NCI-H146 treated with DMSO at 0.1 percent for 48 hours (cell line): Measurements from ENCODE around the gene SHISAL2B.
A peak's percentile ranks its signal among the peaks of the same experiment; 100 is the strongest.
"Not testable (repeated sequence)": the region's sequence is repeated elsewhere in the genome, so short reads cannot be mapped to it uniquely, and the experiment has no call there.

ENCODE experiments used
- DNase-seq: peaks from one replicate; lab custom pipeline; 2025; ENCODE audit not compliant: unreplicated experiment; lab: John Stamatoyannopoulos, UW

SHISAL2B gene

GRCh38 chr5:64690417-64691151 lies at the start of gene SHISAL2B:
Gene SHISAL2B (plus strand): TSS chr5:64690503. CDS start chr5:64690624, 121 bp downstream.
- DNase-seq, result peak; percentile 75

- no peak for DNase-seq
These were observed 45.5 kb upstream of the SHISAL2B start for GRCh38 chr5:64644831-64645230.

- peak; percentile 52 for DNase-seq
These were observed 44.1 kb upstream of the SHISAL2B start for GRCh38 chr5:64646169-64646568.

DNA sequence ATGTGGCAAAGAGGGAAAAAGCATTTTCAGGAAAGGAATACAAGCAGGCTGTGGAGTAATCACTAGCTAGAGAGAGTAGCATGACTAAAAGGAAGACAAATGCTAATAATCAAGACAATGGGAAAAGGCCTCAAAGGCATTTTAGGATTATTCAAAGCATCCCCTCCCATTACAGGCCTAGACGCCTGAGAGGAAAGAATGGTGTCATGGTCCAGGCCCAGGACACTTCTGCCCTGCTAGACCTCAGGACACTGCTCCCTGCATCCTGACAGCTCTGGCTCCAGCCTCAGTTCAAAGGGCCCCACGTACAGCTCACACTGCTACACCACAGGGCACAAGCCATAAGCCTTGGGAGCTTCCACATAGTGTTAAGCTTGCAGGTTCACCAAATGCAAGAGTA lies 40.8 kb upstream of the SHISAL2B start:
- DNase-seq, result no peak

DNA sequence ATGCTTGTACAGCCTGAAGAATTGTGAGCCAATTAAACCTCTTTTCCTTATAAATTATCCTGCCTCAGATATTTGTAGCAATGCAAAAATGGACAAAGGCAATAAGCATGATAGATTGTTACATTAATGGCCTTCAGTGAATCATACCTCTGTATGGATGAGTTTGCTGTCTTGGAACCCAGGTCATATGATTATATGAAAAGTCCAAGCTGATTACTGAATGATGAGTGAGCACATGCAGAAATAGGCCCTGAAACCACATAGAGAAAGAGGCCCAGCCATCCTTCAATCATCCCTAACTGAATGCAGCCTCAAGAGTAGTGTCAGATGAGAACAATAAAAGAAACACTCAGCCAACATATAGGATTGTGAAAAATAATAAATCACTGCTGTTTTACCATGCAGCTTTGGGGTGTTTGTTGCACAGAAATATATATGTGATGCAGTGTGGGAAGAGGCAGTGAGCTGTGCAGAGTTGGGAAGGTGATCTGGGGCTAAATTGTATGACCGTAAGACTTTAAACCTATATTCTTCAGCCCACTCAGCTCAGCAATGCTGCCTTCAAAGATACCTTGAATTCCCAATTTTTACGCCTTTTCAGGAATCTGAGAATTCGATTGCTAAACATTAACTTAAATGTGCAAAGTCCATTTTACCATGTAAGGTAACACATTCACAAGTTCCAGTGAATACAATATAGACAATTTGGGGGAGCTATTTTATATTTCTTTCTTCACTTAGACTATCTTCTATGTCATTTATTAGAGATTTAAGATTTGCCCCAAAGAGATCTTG lies 36.3 kb upstream of the SHISAL2B start:
- no peak for DNase-seq

DNA sequence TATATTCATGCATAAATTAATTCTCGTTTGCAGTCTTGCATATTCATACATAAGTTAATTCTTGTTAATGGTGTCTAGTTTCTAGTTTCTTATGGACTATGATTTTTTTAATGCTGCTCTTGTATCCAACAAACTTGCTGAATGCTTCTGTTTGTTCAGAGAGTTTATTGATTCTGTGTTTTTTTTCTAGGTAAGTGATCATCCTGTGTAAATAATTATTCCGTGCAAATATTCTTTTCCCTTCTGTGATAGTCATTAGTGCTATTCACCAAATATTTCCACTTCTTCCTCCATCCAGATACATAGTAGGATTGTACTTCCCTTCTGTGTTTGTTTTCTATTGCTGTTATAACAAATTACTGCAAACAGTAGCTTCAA lies 35.8 kb upstream of the SHISAL2B start:
- peak; percentile 80 for DNase-seq

DNA sequence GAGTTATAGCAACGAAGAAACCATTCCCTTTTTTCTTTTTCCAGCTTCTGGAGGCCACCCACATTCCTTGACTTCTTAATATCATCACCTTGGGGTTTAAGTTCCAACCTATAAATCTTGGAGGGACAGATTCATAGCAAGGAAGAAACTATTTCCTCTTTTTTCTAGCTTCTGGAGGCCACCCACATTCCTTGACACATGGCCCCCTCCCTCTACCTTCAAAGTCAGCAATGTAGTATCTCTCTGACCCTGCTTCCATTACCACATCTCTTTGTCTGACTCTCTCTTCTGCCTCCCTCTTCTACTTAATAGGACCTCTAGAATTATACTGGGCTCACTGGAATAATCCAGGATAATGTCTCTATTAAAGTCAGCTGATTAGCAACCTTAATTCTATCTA lies 34.7 kb upstream of the SHISAL2B start:
- DNase-seq, result no peak

DNA sequence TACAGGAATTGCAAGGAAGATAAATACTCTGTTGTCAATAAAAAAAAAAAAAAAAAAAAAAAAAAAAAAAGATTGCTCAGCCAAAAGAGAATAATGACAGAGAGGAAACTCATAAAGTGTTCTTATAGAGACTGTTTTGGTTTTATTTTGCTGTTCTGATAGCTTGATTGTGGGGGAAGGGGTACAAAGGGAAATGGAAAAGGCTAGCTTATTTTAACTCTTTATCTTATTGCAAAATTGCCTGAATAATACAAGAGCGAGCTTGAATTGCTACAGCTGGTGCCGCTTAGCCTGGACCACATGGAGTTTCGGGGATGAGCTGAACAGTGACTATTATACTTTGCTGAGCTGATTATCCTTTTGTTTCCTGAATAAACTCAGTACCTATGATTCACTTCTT lies 31.0 kb upstream of the SHISAL2B start:
- peak; percentile 83 for DNase-seq

DNA sequence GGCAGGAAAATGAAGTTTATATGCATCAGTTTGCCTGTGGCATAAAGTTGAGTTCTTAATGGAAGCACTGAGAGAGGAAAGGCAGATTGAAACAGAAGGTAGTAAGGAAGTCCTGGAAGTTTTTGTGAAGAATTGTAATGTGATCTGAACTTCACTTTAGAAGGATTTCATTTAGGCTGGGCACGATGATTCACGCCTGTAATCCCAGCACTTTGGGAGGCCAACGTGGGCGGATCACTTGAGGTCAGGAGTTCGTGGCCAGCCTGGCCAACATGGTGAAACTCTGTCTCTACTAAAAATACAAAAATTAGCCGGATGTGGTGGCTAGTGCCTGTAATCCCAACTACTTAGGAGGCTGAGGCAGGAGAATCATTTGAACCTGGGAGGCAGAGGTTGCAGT lies 27.1 kb upstream of the SHISAL2B start:
- not testable (repeated sequence) for DNase-seq

DNA sequence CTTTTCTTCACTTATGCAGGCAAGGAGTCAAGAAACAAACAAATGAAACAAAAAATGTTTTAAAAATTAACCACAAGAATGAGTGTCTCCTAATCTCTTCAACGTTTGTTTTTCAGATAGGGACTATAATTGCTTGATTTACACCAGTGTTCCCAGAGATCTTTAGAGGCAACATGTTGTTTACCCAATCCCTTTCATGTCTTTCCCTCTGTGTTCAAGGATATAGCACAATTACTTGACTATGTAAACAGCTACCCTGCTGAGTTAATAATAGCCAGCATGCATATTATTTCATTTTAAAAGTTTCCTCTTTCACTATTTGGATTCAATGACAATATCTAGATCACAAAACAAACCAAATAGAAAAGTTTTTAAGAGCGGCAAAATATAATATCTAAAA lies 25.1 kb upstream of the SHISAL2B start:
- peak; percentile 82 for DNase-seq

GRCh38 chr5:64666078-64666477 lies 24.2 kb upstream of the SHISAL2B start:
- DNase-seq, result no peak

DNA sequence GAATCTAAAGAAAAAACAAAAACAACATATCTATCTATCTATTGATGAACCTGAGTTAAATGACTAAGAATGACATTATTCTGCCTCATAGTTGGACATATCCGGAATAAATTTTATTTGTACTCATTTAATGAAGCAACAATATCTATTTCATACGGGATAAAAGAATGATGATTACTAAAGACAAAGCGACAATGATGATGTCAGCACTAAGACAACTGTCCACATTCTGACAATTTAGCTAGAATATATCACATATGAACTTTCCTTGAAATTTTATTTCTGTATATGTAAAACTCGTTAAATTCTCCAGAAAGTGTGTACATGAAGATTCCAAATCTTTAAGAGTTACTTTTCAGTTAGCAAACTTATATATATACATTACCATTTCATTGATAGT lies 23.2 kb upstream of the SHISAL2B start:
- DNase-seq, result no peak

- DNase-seq, result no peak
These were observed 20.0 kb upstream of the SHISAL2B start for GRCh38 chr5:64670277-64670676.

GRCh38 chr5:64671678-64672077 lies 18.6 kb upstream of the SHISAL2B start:
- no peak for DNase-seq

- no peak for DNase-seq
These were observed 11.9 kb upstream of the SHISAL2B start for GRCh38 chr5:64678374-64678773.

- DNase-seq, result peak; percentile 40
These were observed 10.0 kb upstream of the SHISAL2B start for GRCh38 chr5:64680289-64680688.

GRCh38 chr5:64682608-64683007 lies 7.7 kb upstream of the SHISAL2B start:
- no peak for DNase-seq

DNA sequence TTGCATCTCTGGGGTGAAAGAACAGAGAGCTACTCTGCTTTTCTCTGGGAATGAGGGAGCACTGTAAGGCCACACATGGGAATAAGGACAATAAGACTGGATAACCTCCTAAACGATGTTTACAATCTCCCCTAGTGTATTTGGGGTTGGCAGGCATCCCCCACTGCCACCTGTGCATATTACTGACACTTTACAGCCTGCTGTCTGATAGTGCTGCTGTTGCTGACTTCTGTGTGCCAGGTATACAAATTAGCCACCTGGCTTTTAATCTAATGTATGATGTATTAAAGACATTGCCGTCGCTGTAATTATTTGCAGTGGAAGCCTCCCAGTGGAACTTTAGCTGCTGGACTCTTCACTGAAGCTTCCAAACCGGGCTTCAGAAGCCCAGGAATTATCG lies 4.4 kb upstream of the SHISAL2B start:
- DNase-seq, result peak; percentile 19

- DNase-seq, result no peak
These were observed 1.9 kb upstream of the SHISAL2B start for GRCh38 chr5:64688391-64688790.

DNA sequence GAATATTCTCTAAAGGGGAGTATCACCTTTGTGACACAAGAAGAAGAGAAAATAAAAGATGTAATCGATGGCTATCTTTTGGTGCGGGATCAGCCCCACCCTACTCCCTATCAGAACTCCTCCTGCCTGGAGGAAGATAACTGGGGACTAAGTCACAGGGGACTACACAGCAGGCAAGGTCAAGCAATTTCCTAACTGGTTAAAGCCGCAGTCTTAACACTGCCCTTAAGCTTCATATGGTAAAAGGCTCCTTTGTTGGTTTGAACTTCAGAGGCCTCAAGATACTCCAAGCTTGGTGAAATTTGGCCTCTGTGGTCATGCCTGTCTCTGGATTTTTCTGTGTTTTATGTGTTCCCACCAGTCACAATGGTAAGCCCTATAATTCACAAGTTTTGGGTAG lies 1.3 kb upstream of the SHISAL2B start:
- no peak for DNase-seq

DNA sequence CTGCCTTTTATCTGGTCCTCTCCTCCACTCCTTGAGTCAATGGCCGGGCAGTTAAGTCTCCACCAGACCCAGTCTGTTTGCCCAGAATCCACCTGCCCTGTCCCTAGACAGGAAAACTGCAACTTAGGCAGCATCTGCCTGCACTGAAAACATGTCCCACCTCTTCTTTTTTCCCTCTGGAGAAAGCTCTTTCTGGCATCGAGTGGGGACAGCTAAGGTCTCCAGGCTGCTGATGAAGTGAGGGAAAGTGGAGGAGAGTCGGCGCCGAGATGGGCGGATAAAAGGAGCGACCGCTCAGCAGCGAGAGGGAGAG lies 243 bp upstream of the SHISAL2B start:
- peak; percentile 74 for DNase-seq

DNA sequence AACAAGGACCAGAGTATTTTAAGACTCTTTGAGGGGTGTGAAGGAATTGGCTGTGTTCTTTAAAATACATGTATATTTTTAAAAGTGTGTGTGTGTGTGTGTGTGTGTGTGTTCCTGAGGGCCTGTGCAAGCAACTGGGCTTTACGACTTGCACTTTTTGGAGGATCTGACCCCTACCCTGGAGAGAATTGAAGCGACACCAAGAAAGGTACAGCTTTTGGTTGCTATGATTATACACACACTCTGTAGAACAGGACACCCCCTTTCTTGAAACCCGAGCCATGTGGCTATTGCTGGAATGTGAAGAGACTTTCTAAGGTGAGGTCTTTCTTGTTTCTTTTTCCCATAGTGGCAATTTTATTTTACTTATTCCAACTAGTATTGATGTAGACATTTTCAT lies 988 bp downstream of the SHISAL2B start:
- DNase-seq, result no peak

GRCh38 chr5:64693636-64694035 lies 3.3 kb downstream of the SHISAL2B start:
- no peak for DNase-seq
